ENCODE measurements around the gene MYOM1.

Gene MYOM1

GRCh38 chr18:3118195-3119010 lies 101.4 kb downstream of the MYOM1 start:
- DNase-seq (ENCODE audit: low read depth in 2 of 2), result no peak

- DNase-seq (ENCODE audit: low read depth in 2 of 2), result no peak
These were observed 102.1 kb downstream of the MYOM1 start for GRCh38 chr18:3117493-3118192.

GRCh38 chr18:3115447-3116030 lies 104.2 kb downstream of the MYOM1 start:
- DNase-seq (ENCODE audit: low read depth in 2 of 2), result no peak

DNA sequence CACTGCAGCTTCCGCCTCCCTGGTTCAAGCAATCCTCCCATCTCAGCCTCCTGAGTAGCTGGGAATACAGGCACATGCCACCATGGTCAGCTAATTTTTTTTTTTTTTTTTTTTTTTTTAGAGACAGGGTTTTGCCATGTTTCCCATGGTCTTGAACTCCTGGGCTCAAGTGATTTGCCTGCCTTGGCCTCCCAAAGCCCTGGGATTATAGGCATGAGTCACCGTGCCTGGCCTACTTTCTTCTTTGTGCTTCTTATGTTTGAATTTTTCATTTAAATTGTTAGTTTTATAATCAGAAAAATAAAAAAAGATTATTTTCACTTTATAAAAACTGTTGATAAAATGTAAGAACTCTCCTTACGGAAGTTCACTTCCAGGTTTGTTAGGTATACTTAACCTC lies 105.3 kb downstream of the MYOM1 start:
- no peak for DNase-seq (ENCODE audit: low read depth in 2 of 2)

DNA sequence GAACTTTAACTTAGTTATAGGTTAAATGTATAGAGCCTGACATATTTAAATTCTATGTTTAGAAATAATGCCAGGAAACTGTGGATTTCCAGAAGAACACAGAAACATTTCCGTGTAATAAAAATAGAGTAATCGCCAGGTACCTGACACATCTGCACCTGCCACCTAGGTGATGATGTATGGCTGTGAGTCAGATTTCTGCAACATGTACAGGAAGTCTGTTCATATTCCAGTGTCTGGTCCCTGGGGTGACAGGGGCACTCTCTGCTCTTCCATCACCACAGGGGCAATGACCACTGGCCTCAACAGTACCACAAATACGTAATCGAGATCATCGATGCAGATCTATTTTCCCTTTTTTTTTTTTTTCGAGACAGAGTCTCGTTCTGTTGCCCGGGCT lies 105.7 kb downstream of the MYOM1 start:
- DNase-seq (ENCODE audit: low read depth in 2 of 2), result no peak

DNA sequence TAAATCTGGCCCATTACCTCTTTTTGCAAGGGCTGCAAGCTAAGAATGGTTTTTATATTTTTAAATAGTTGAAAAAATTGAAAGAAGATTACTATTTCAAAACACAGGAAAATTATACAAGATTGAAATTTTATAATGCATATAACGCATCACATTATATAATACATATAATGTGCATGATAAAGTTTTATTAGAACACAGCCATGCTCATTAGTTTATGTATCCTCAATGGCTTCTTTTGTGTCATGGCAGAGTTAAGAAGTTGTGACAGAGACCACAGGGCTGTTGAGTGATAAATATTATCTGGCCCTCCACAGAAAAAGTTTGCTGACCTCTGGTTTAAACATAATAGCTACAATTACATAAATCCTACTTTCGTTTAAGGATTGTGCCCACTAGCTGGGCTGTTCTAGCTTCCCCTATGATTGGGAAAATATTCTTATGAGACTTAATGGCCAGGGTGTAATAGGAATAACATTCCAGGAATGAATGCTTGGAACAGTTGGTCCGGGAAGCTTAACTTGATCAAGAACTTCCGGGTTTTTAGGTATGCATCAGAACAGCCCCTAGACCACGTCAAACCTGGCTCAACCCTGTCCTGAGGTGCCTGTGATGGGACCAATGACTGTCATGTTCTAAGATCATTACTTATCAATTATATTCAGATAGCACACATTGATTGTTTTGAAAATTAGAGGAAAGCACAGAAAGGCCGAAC lies 108.1 kb downstream of the MYOM1 start:
- no peak for DNase-seq (ENCODE audit: low read depth in 2 of 2)

GRCh38 chr18:3110034-3110752 lies 109.6 kb downstream of the MYOM1 start:
- DNase-seq (ENCODE audit: low read depth in 2 of 2), result no peak

DNA sequence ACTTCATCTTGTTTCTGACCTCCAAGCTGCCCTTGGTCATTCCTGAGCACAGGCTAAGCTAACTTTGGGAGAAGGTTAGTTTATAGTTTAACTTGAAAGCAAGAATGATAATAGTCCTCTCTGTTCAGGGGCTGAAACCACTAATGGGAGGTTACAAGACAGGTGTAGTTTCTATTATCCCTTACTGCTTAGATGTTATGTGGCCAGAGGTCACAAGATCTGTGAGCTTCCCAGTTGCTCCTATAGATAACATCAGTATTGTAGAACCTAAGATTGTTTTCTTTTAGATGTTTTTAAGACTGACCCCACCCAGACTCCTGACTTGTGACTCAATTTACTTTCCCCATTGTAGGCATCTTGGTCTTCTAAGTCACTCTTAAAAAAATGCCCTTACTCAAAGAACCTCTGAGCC lies 112.0 kb downstream of the MYOM1 start:
- no peak for DNase-seq (ENCODE audit: low read depth in 2 of 2)

- DNase-seq (ENCODE audit: low read depth in 2 of 2), result no peak
These were observed 115.3 kb downstream of the MYOM1 start for GRCh38 chr18:3104190-3105054.

DNA sequence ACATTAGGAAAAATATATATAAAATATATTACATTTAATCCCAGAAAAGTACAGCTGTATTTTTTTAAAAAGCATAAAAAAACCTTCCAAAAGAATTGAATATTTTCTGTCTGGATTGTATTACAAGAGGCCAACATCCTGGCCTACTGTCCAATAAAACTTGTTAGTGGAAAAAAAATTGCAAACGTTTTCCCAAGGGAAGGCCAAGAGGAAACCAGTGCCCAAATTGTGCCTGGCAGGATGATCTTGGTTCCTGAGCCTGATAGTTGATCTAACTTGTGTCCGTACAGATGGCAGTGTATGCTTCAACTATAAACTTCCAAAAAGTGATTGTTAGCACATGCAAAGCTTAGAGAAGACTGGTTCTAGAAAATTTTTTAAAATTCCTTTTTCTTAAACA lies 116.2 kb downstream of the MYOM1 start:
- no peak for DNase-seq (ENCODE audit: low read depth in 2 of 2)

DNA sequence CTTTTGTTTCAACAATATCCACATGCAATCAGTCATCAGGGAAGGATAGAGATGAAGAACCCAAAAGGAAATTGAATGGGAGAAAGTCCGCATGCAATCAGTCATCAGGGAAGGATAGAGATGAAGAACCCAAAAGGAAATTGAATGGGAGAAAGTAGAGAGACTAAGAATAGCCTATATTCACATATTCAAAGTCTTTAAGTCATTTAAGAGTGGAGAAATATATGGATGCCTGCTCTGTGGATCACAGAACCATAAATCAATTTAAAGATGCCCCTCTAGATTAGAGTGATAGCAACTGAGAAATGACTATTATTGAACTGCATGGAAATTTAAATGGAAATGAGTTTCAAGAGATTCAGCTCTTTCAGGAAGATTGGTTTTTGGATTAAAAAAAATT lies 116.8 kb downstream of the MYOM1 start:
- DNase-seq (ENCODE audit: low read depth in 2 of 2), result no peak

DNA sequence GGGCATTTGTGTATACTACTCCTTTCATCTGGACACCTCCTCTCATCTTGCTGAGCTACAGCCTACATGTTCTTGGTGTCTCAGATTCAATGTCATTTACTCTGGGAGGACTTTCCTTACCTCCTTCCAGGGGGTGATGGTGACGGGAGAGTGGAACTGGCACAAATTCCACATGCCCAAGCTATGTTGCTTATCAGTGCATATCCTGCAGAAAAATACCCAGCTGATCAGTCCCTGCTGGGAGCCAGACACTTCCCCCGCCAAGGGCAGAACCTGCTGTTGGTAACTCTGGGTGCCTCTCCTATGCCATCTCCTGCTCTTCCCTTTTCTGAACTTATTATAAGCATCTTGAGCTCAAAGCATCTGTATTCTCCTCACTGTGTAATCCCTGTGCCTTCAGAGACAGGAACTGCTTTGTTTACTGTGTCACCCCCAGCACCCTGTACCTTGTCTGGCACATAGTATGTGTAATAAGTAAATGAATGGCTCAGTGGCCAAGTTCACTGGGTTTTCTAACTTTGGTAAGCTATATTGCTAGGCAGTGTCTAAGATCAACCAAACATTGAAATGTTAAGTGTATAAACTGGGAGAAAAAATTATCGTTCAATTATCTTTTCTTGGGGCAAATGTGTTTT lies 119.2 kb downstream of the MYOM1 start:
- DNase-seq (ENCODE audit: low read depth in 2 of 2), result no peak

DNA sequence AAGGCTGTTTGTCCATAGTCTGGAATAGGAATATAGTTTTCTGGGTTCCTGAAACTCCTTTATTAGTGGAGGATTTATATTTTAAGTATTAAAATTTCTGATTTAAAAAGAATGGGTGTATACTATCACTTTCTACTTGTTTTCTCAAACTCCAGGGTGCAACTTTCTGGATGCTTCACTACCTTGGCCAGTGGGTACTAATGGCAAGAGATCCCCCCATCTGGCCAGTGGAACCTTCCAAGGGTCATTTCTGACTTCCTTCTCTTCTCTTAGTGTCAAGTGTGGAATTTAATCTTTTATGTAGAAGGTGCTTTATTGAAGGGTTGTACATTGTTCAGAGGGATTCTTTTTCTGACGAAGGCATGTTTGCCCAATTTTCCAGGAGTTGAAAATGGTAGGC lies 120.4 kb downstream of the MYOM1 start:
- DNase-seq (ENCODE audit: low read depth in 2 of 2), result no peak

DNA sequence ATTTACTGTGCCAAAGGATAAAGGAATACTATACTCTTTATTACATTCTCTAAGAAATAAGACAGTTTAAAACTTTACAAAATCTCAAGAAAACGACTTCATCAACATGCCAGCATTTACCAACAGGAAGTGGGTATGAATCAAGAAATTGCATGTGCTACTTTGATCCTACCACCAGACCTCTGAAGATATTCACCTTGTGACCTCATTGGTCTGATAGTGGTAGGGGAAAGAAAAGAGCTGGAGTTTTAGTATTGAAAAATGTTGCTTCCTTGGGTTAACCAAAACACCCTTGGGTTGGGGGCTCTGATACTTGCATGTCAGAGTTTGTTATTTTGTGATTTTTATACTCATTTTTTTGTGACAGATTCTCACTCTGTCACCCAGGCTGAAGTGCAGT lies 122.7 kb downstream of the MYOM1 start:
- DNase-seq (ENCODE audit: low read depth in 2 of 2), result no peak

DNA sequence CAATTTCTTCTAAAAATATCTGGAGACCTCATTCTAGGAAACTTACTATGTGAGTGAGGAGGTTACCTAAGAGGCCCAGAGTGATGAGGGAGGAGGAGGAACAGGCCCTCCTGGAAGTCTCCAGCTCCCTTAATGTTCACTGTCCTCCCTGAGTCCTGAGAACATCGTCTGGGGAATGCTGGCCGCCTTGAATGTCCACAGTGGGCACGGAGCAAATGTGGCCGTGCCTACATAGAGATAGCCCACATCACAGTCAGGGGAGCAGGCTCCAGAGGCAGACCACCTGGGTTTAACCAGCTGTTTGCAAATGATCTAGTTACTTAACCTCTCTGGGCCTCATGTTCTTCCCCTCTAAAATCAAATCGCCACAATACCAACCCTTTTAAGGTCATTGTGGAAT lies 123.8 kb downstream of the MYOM1 start:
- DNase-seq (ENCODE audit: low read depth in 2 of 2), result no peak

DNA sequence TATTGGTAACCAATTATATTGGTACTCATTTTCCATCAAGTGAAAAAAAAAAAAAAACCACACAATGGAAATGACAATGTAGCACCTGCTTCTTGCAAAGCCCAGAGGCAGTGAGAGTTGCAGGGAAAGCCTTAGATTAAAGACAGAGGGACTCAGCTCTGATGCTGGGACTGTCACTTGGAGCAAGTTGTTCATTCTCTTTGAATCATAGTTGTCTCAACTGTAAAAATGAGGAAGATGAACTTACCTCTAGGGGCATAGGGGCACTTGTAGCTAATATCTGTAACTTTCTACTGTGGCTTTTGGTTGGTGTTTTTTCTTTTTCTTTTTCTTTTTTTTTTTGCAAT lies 125.5 kb downstream of the MYOM1 start:
- no peak for DNase-seq (ENCODE audit: low read depth in 2 of 2)

DNA sequence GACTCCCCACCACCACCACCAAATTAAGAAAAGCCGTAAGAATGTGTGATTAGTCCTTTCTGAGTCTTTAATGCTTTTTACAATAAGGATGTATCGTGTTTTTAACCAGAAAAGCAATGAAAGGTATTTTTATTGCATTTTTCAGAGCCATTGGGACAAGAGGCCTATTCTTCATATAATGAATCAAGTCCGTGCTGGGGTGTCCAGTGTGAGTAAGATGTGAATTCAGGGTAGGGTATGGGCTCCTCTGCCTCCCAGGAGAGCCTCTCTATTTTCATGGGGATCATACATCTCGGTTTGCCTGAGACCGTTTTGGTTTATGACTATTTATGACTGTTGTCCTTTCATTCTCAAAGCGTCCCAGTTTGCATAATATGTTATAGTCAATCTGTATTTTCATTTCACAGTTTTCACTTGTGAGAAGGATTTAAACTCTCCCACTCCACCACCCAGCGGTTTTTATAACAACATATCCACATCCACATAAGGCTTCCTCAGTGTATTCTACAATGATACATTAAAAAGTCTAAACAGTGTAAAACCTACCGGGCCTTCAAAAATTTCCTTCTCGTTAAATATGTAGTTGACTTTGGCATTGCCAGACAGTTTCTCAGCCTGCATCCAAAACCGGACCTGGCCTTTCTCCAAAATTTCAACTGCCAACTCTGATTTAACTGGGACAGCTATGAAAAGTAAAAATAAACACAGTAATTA lies 126.0 kb downstream of the MYOM1 start:
- no peak for DNase-seq (ENCODE audit: low read depth in 2 of 2)

DNA sequence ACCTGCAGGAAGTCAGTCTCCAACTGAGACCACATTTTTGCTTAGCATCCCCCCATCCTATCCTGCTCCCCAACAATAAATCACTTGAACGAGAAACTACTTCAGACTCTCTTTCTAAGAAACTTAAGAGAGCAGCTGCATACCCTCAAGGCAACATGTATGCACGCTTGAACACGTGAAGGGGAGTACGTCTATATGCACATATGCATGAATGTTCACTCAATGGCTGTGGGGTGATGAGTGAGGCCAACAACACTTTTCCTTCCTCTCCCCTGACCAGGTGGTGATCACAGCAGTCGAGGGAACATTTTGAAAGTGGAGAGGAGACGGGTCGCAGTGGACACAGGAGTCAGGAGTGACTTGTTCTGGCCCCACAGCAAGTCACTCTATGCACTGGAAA lies 127.0 kb downstream of the MYOM1 start:
- no peak for DNase-seq (ENCODE audit: low read depth in 2 of 2)

GRCh38 chr18:3089579-3089978 lies 130.2 kb downstream of the MYOM1 start:
- DNase-seq (ENCODE audit: low read depth in 2 of 2), result no peak

- DNase-seq (ENCODE audit: low read depth in 2 of 2), result no peak
These were observed 131.3 kb downstream of the MYOM1 start for GRCh38 chr18:3088449-3088848.

Measured in stimulated activated CD8-positive, alpha-beta memory T cell treated with anti-CD3 and anti-CD28 coated beads, Interleukin-2, amount 100 ng/mL, for 1 hour (primary cell).